HCT116 (cell line): Measurements from ENCODE around the gene UBL4B. TPM values are rescaled to one million over a fixed set of nuclear protein-coding genes. Genes with fewer than 3 reads are reported as not detected.

Experiments
- ATAC-seq: fragments of 200-7000 bp; cut with Tn5 transposase; 2 replicates; pipeline ENCODE4 v1.9.1; 2020; ENCODE audit warnings: mild to moderate bottlenecking, moderate library complexity
- BruUV-seq: library from RNA; stranded (reverse); fragments of 400-500 nt; replicated peaks from 2 replicates; lab custom pipeline; 2021; lab: Mats Ljungman, UMichigan
- CTCF ChIA-PET: fragments of 300-600 bp; sonication (Branson Sonifier 250); formaldehyde crosslinking; loops from one replicate; lab custom pipeline; 2021; ENCODE audit warnings: antibody characterized with exemption; lab: Charles Lee
- POLR2A ChIA-PET: fragments of 300-600, 350-600 bp; sonication (Branson Sonifier 250); formaldehyde crosslinking; loops from one replicate; lab custom pipeline; 2021; ENCODE audit warnings: antibody characterized with exemption; lab: Charles Lee
- RAD21 ChIA-PET, 2 experiments: fragments of 300-600 bp; sonication (Branson Sonifier 250); formaldehyde crosslinking; loops; one replicate each; lab custom pipeline; 2023; ENCODE audit warnings: low total read pairs in 2 of 2; ENCODE audit not compliant: uncharacterized antibody in 2 of 2, unreplicated experiment in 2 of 2, low non-redundant PET in 1 of 2; lab: Charles Lee
- DNase-seq: peaks from one replicate; pipeline ENCODE4 v3.0.0-alpha.2; 2010; ENCODE audit warnings: low read depth, low spot score
- H2AFZ ChIP-seq: fragments of 200-600 bp; shearing (Covaris generic), sonication (generic); 2 replicates; pipeline ENCODE4 v1.6.1; 2017; ENCODE audit warnings: low read depth, mixed run types, mixed read lengths, antibody characterized with exemption, low read length; ENCODE audit not compliant: poor library complexity, severe bottlenecking
- H3K27ac ChIP-seq: 2 replicates; pipeline ENCODE4 v1.5.1; 2012; ENCODE audit warnings: low read depth, low read length
- H3K27me3 ChIP-seq: fragments of 200-600 bp; sonication (generic); 2 replicates; pipeline ENCODE4 v1.6.1; 2016; ENCODE audit warnings: mixed run types, low read length, mixed read lengths; ENCODE audit not compliant: insufficient read depth
- H3K36me3 ChIP-seq, 2 experiments: fragments of 200-500 bp in 1 of 2; fragments of 200-600 bp in 1 of 2; sonication (Bioruptor generic) in 1 of 2; sonication (generic) in 1 of 2; 2 replicates each; pipeline versions ENCODE4 v1.5.1 to v1.6.1; 2014 to 2016; ENCODE audit warnings: low read length in 2 of 2, inconsistent platforms in 1 of 2, mixed read lengths in 1 of 2, mixed run types in 1 of 2; ENCODE audit not compliant: insufficient read depth in 2 of 2, control insufficient read depth in 1 of 2
- H3K4me1 ChIP-seq, 2 experiments: fragments of 200-600 bp in 1 of 2; sonication (generic) in 1 of 2; 2 replicates each; pipeline versions ENCODE4 v1.5.1 to v1.6.1; 2012 to 2017; ENCODE audit warnings: low read length in 2 of 2, inconsistent platforms in 1 of 2, mild to moderate bottlenecking in 1 of 2, mixed read lengths in 1 of 2, mixed run types in 1 of 2, moderate library complexity in 1 of 2; ENCODE audit not compliant: insufficient read depth in 2 of 2, control insufficient read depth in 1 of 2
- H3K4me2 ChIP-seq: fragments of 200-600 bp; sonication (generic); 2 replicates; pipeline ENCODE4 v1.6.1; 2017; ENCODE audit warnings: mixed run types, low read length, mixed read lengths
- H3K4me3 ChIP-seq, 2 experiments: fragments of 200-600 bp in 1 of 2; sonication (generic) in 1 of 2; replicated peaks in 1 of 2; 2 replicates each; pipeline ENCODE4 v1.5.1; 2011 to 2016; ENCODE audit warnings: low read length in 2 of 2, control low read depth in 1 of 2, low read depth in 1 of 2, mild to moderate bottlenecking in 1 of 2, mixed read lengths in 1 of 2, mixed run types in 1 of 2
- H3K79me2 ChIP-seq: fragments of 200-600 bp; sonication (generic); 2 replicates; pipeline ENCODE4 v1.6.1; 2017; ENCODE audit warnings: mild to moderate bottlenecking, mixed run types, low read length, moderate library complexity, mixed read lengths; ENCODE audit not compliant: insufficient read depth
- H3K9ac ChIP-seq: fragments of 200-600 bp; sonication (generic); 2 replicates; pipeline ENCODE4 v1.6.1; 2016; ENCODE audit warnings: low read length, mixed read lengths
- H3K9me2 ChIP-seq: fragments of 200-600 bp; sonication (generic), shearing (Covaris generic); 2 replicates; pipeline ENCODE4 v1.6.1; 2017; ENCODE audit warnings: mixed run types, mild to moderate bottlenecking, moderate library complexity; ENCODE audit not compliant: insufficient read depth
- H3K9me3 ChIP-seq, 2 experiments: fragments of 200-500 bp in 1 of 2; fragments of 200-600 bp in 1 of 2; sonication (Bioruptor generic) in 1 of 2; sonication (generic) in 1 of 2; 2 replicates each; pipeline ENCODE4 v1.6.1; 2014 to 2017; ENCODE audit warnings: low read length in 2 of 2, mixed read lengths in 2 of 2, inconsistent platforms in 1 of 2, low read depth in 1 of 2, mild to moderate bottlenecking in 1 of 2, mixed run types in 1 of 2, moderate library complexity in 1 of 2; ENCODE audit not compliant: control insufficient read depth in 1 of 2, insufficient read depth in 1 of 2
- H4K20me1 ChIP-seq: fragments of 200-600 bp; sonication (generic), shearing (Covaris generic); 2 replicates; pipeline ENCODE4 v1.6.1; 2017; ENCODE audit warnings: mixed run types, mild to moderate bottlenecking, moderate library complexity; ENCODE audit not compliant: insufficient read depth
- CBX3 ChIP-seq: IDR thresholded peaks from 2 replicates; pipeline ENCODE4 v1.6.1; 2012; ENCODE audit warnings: low read depth
- CEBPB ChIP-seq: IDR thresholded peaks from 2 replicates; pipeline ENCODE4 v1.6.1; 2012; ENCODE audit warnings: low read depth
- CTCF ChIP-seq, 3 experiments: fragments of 200-600 bp in 1 of 3; sonication (generic) in 1 of 3; IDR thresholded peaks in 2 of 3; conservative IDR thresholded peaks in 1 of 3; 2 replicates each; pipeline ENCODE4 v1.5.1; 2012 to 2017; ENCODE audit warnings: low read depth in 2 of 3, low read length in 2 of 3, antibody characterized with exemption in 1 of 3, borderline replicate concordance in 1 of 3, control low read depth in 1 of 3, mild to moderate bottlenecking in 1 of 3, mixed read lengths in 1 of 3, mixed run types in 1 of 3, moderate library complexity in 1 of 3; ENCODE audit not compliant: insufficient read depth in 1 of 3
- ELF1 ChIP-seq: IDR thresholded peaks from 2 replicates; pipeline ENCODE4 v1.6.1; 2012; ENCODE audit warnings: low read depth, borderline replicate concordance
- FOSL1 ChIP-seq: IDR thresholded peaks from 2 replicates; pipeline ENCODE4 v1.6.1; 2012; ENCODE audit warnings: low read depth
- JUND ChIP-seq: IDR thresholded peaks from 2 replicates; pipeline ENCODE4 v1.6.1; 2012
- MAX ChIP-seq: IDR thresholded peaks from 2 replicates; pipeline ENCODE4 v1.6.1; 2012
- POLR2A ChIP-seq: IDR thresholded peaks from 2 replicates; pipeline ENCODE4 v1.7.0; 2011; ENCODE audit warnings: borderline replicate concordance; ENCODE audit not compliant: insufficient read depth, insufficient read length; ENCODE audit errors: extremely low read depth
- SIN3A ChIP-seq: IDR thresholded peaks from 2 replicates; pipeline ENCODE4 v1.6.1; 2012; ENCODE audit warnings: low read depth
- SP1 ChIP-seq: IDR thresholded peaks from 2 replicates; pipeline ENCODE4 v1.6.1; 2012; ENCODE audit warnings: low read depth
- YY1 ChIP-seq: IDR thresholded peaks from 2 replicates; pipeline ENCODE4 v1.6.1; 2011; ENCODE audit warnings: low read length, low read depth, moderate library complexity, mild to moderate bottlenecking; ENCODE audit not compliant: insufficient replicate concordance; ENCODE audit errors: extremely low read depth
- ZBTB33 ChIP-seq: IDR thresholded peaks from 2 replicates; pipeline ENCODE4 v1.6.1; 2011; ENCODE audit warnings: mild to moderate bottlenecking, low read length, moderate library complexity; ENCODE audit not compliant: insufficient replicate concordance; ENCODE audit errors: extremely low read depth
- ZNF274 ChIP-seq: fragments of 200-500 bp; sonication (Bioruptor generic); IDR thresholded peaks from 2 replicates; pipeline ENCODE4 v1.6.1; 2014; ENCODE audit warnings: mild to moderate bottlenecking, low read depth, low read length, inconsistent platforms
- intact Hi-C: fragments of 100-400 bp; cut with micrococcal nuclease; formaldehyde crosslinking; loops from 2 replicates; pipeline ENCODE4 v1.10.0; 2022
- total RNA-seq: library from RNA; stranded (reverse); gene quantifications from one replicate; pipeline ENCODE4 v1.2.1, GENCODE V29; 2021; ENCODE audit not compliant: unreplicated experiment

The UBL4B gene
- total RNA-seq, 1 experiment from 2014 or later = 0.57 TPM

- H3K27ac ChIP-seq = no peak overlapping the region
- H3K4me2 ChIP-seq = no peak overlapping the region
- no peaks in the 10 kb centered on the region for H3K9me3 ChIP-seq
- H3K27me3 ChIP-seq = no peaks in the 10 kb centered on the region
- ATAC-seq (no peak), DNase-seq (no peak)
- H3K4me3 ChIP-seq = no peak overlapping the region
- H3K4me1 ChIP-seq = no peaks in the 10 kb centered on the region
- no peaks in the 10 kb centered on the region for H3K79me2 ChIP-seq
- CTCF ChIA-PET = no interaction called here
- no peak for TF ChIP-seq SP1
- no peak for TF ChIP-seq JUND
- no peak for TF ChIP-seq SIN3A
- TF ChIP-seq ZBTB33 = no peak
- no peak for TF ChIP-seq POLR2A
- no peak for TF ChIP-seq CEBPB
- TF ChIP-seq ZNF274 = no peak
- TF ChIP-seq MAX = no peak
- no peak for TF ChIP-seq CTCF (IDR thresholded peaks at IDR 0.05 in 2 of 3, conservative IDR thresholded peaks at IDR 0.05 in 1 of 3; ENCODE audit: borderline replicate concordance in 1 of 3, insufficient read depth in 1 of 3, low read depth in 2 of 3, low read length in 2 of 3)
- no peak for TF ChIP-seq YY1
- no peak for TF ChIP-seq ELF1
- no peak for TF ChIP-seq FOSL1
- no peak for TF ChIP-seq CBX3
- H2AFZ ChIP-seq = no peak overlapping the region
- no peak overlapping the region for H3K9ac ChIP-seq
- no TSS peak for BruUV-seq
- intact Hi-C loops = no loop called here
- H3K36me3 ChIP-seq = no peaks in the 10 kb centered on the region
- RAD21 ChIA-PET = no interaction called here
- POLR2A ChIA-PET = no interaction called here
- no peaks in the 10 kb centered on the region for H3K9me2 ChIP-seq
- no peaks in the 10 kb centered on the region for H4K20me1 ChIP-seq
These were observed 27.8 kb upstream of the UBL4B start for GRCh38 chr1:110084227-110085078.
